GM12875 (cell line): ENCODE data around the gene SIPA1L3.

Source experiments
- H3K4me3 ChIP-seq: one replicate; pipeline ENCODE4 v1.5.1; 2011; ENCODE audit warnings: low read depth, low read length, control low read depth
- TF ChIP-seq, protein P1 (sequence below): IDR thresholded peaks from 2 replicates; pipeline ENCODE4 v1.5.1; 2011; ENCODE audit warnings: low read depth, mild to moderate bottlenecking, control low read depth, inconsistent platforms, low read length, moderate library complexity, borderline replicate concordance; ENCODE audit not compliant: insufficient read depth

Gene SIPA1L3

DNA sequence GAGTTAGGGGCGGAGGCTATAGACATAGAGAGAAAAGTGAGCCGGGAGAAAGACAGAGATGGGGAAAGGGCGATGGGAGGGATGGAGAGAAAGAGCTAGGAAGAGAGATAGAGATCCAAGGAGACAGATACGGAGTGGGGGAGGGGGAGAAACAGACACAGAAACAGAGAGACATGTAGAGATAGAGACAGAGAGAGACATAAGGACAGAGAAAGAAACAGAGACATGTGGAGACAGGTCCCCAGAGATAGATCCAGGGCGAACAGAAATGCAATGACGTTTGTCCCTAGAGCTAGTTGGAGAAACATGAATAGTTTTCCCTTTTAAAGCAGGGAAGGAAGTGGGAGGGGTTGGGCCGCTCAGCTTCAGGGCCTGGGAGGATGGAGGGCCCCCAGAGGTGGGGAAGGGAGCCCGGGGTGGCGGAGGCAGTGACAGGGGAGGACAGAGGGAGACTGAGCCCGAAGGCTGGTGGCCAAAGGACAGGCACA is 344.6 kb downstream of the SIPA1L3 start:
- no peak overlapping the region for H3K4me3 ChIP-seq
- TF ChIP-seq, protein P1, sequence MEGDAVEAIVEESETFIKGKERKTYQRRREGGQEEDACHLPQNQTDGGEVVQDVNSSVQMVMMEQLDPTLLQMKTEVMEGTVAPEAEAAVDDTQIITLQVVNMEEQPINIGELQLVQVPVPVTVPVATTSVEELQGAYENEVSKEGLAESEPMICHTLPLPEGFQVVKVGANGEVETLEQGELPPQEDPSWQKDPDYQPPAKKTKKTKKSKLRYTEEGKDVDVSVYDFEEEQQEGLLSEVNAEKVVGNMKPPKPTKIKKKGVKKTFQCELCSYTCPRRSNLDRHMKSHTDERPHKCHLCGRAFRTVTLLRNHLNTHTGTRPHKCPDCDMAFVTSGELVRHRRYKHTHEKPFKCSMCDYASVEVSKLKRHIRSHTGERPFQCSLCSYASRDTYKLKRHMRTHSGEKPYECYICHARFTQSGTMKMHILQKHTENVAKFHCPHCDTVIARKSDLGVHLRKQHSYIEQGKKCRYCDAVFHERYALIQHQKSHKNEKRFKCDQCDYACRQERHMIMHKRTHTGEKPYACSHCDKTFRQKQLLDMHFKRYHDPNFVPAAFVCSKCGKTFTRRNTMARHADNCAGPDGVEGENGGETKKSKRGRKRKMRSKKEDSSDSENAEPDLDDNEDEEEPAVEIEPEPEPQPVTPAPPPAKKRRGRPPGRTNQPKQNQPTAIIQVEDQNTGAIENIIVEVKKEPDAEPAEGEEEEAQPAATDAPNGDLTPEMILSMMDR = no peak

DNA sequence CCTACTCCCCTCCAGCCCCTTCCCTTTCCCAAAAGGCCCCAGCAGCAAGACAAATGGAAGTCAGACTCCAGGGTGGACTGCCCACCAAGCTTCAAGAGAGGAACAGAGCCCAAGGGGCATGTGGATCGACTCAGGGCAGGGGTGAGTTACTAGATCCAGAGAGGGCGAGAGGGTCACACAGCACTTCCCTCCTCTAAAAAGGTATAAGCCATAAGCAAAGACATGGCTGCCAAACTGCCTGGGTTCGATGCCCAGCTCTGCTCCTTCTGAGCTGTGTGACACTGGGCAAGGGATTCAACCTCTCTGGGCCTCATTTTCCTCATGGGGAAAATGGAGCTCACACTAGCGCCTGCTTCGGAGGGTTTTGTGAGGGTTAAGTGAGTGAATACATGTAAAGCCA is 345.4 kb downstream of the SIPA1L3 start:
- H3K4me3 ChIP-seq = no peak overlapping the region
- TF ChIP-seq, protein P1 = no peak

DNA sequence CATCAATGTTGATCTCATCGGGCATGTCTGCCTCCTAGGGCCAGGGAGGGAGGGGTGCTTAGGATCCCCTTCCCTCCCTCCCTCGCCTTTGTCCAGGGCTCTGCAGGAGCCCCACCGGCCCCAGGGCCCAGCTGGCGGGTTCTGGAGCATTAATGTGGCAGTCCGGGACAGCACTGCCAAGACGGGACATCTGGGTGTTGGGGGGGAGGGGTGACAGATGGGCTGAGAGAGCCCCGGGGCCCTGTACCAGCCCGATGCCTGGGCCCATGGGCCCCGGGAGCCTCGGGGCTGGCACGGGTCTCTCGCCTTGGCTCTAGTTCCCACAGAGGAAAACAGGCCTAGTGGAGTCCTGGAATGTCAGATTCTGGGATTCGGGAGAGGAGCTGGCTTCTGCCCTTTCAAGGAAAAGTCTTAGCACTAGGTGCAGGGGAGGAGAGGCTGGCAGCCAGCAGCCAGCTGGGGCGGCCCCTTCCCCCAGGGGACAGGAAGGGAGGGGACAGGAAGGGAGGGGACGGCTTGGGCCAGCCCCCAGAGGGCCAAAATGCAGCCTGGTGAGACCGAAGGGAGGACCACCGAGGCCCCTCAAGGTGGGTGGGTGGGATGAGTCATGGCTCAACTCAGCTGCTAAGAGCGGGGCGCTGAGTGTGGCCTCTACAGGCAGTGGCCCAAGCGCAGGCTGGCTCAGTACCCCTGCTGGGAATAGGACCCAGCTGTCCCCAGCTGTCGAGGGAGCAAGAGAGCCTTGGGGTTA is 346.1 kb downstream of the SIPA1L3 start:
- H3K4me3 ChIP-seq = no peak overlapping the region
- TF ChIP-seq, protein P1 = no peak

DNA sequence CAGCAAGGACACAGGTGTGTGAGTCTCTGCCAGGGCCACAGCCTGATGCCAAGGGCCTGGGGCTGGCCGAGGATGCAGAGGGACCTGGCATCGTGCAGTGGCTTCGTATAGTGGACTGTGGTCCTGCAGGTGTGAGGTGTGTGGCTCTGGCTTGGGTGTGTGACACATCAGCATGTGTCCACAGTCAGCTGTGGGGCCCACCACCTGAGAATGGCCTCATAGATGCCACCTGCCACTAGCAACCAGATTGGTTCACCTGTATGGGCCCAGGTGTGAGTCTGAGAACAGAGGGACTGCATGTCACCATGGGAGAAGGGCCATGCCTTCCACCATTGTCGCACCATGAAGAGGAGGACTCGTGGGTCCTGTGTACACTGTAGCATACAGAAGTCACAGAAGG is 346.8 kb downstream of the SIPA1L3 start:
- H3K4me3 ChIP-seq = no peak overlapping the region
- TF ChIP-seq, protein P1 = no peak

DNA sequence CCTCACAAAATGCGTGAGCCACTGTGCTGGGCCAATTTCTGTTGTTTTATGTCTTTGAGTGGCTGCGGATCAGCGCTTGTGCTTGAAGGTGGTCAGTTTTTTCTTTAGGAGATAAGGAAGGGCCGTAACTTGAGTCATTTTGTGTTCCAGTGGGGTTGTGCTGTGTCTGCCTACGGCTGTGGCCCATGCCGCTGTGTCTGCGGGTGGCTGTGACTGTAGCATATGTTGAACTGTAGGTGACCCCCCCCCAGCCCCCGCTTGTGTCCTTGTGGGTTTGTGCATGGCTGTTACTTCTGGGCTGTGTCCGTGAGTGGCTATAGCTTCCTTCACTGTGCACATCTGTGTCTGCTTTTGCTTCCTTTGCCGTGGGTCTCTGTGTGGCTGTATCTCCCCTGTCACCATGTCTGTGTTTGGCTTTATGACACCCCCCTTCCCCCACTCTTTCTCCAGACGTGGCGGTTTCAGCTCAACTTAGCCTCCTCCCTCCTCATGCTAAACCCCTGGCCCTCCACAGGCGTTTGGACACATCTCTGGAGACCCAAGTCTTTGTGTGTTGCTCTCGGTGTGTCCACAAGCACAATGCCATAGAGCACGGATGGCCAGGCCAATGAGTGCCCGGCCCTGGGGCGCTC is 348.5 kb downstream of the SIPA1L3 start:
- no peak overlapping the region for H3K4me3 ChIP-seq
- TF ChIP-seq, protein P1 = no peak
